ENCODE measurements around the gene ATE1. TPM values are rescaled to one million over a fixed set of nuclear protein-coding genes. Genes with fewer than 3 reads are reported as not detected.

The ATE1 gene
- total RNA-seq, 1 experiment from 2014 or later, result 39.2 TPM

DNA sequence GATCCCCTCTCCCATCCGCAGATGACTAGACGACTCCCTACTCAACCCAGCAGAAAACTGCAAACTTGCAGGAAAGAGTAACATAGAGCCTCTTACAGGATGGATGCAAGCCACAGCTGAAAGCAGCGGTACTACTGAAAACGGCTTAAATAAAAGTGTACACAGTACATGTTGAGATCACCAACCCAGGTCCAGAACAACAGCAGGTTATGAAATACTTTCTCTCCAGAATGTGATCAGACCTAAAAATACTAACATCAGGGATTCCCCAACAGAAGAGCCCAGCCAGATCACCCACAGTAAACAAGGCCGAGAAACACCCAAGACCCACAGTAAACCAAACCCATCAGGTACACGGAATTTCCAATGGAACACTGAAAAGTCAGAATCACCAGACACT, 13.2 kb downstream of the ATE1 start:
- Histone ChIP-seq H3K4me1 (ENCODE audit: control insufficient read depth in 1 of 2, insufficient read depth in 2 of 2, low read length in 2 of 2) (peaks cover 0 to 12% of the 10 kb centered on the region in 2 experiments; a peak in 1 of 4 replicates), H4K20me1 (ENCODE audit: insufficient read depth) (no peaks in the 10 kb centered on the region), H3K36me3 (ENCODE audit: control insufficient read depth in 1 of 2, insufficient read depth in 2 of 2, low read length in 2 of 2) (peaks cover 6 to 10% of the 10 kb centered on the region in 2 experiments; a peak in 3 of 4 replicates), H3K79me2 (ENCODE audit: insufficient read depth, low read length) (peaks cover 8% of the 10 kb centered on the region; the same call in 1 of the 2 replicates), H2AFZ (ENCODE audit: low read depth, low read length, poor library complexity, severe bottlenecking) (no peak overlapping the region), H3K9me3 (ENCODE audit: control insufficient read depth in 1 of 2, insufficient read depth in 1 of 2, low read depth in 1 of 2, low read length in 2 of 2) (no peaks in the 10 kb centered on the region), H3K27me3 (ENCODE audit: insufficient read depth, low read length) (no peaks in the 10 kb centered on the region), H3K4me2 (ENCODE audit: low read length) (no peak overlapping the region), H3K27ac (ENCODE audit: low read depth, low read length) (no peak overlapping the region), H3K4me3 (replicated peaks in 1 of 2; ENCODE audit: low read depth in 1 of 2, low read length in 2 of 2) (no peak overlapping the region), H3K9ac (ENCODE audit: low read length) (no peak overlapping the region), H3K9me2 (ENCODE audit: insufficient read depth) (no peaks in the 10 kb centered on the region)
- TF ChIP-seq POLR2A (IDR thresholded peaks at IDR 0.05; ENCODE audit: borderline replicate concordance, extremely low read depth, insufficient read depth, insufficient read length) (no peak), YY1 (IDR thresholded peaks at IDR 0.05; ENCODE audit: extremely low read depth, insufficient replicate concordance, low read depth, low read length) (no peak), REST (IDR thresholded peaks at IDR 0.05; ENCODE audit: low read depth) (no peak)
- ATAC-seq (no peak), DNase-seq (ENCODE audit: low read depth, low spot score) (no peak)
- CTCF ChIA-PET, result interaction anchor here (2.1 kb wide), 1 partner anchor 14 kb away, joined by 6 read pairs; no protein-coding TSS in a partner anchor
- RAD21 ChIA-PET (ENCODE audit: low non-redundant PET in 1 of 2, low total read pairs in 2 of 2, uncharacterized antibody in 2 of 2, unreplicated experiment in 2 of 2), result no interaction called here
- POLR2A ChIA-PET, result no interaction called here
- intact Hi-C loops (cut with micrococcal nuclease), result no loop called here
- BruUV-seq (replicated peaks), result no TSS peak

DNA sequence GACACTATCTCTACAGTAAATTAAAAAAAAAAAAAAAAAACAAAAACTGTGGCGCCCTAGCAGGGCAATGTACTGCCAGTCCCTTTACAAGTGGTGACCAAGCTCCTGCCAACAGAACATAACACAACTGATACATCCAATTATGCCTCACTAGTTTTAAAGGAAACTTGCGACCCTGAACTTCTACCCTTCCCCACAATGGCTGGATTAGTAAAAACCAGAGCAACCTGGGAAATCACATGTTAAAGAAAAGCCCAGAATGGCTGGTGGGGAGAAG, 16.5 kb downstream of the ATE1 start:
- intact Hi-C loops (cut with micrococcal nuclease), result no loop called here
- TF ChIP-seq SIN3A (IDR thresholded peaks at IDR 0.05; ENCODE audit: low read depth) (no peak), EZH2phosphoT487 (IDR thresholded peaks at IDR 0.05; ENCODE audit: borderline replicate concordance) (no peak), YY1 (IDR thresholded peaks at IDR 0.05; ENCODE audit: extremely low read depth, insufficient replicate concordance, low read depth, low read length) (no peak), ATF3 (IDR thresholded peaks at IDR 0.05) (no peak), EGR1 (IDR thresholded peaks at IDR 0.05; ENCODE audit: low read depth) (no peak), REST (IDR thresholded peaks at IDR 0.05; ENCODE audit: low read depth) (no peak), MAX (IDR thresholded peaks at IDR 0.05) (no peak)
- H2AFZ ChIP-seq (ENCODE audit: low read depth, low read length, poor library complexity, severe bottlenecking), result no peak overlapping the region
- ChIA-PET CTCF (interaction anchor here (1.0 kb wide), 1 partner anchor 10 kb away, joined by 7 read pairs; no protein-coding TSS in a partner anchor), POLR2A (no interaction called here), RAD21 (ENCODE audit: low non-redundant PET in 1 of 2, low total read pairs in 2 of 2, uncharacterized antibody in 2 of 2, unreplicated experiment in 2 of 2) (no interaction called here)
- H3K9me3 ChIP-seq (ENCODE audit: control insufficient read depth in 1 of 2, insufficient read depth in 1 of 2, low read depth in 1 of 2, low read length in 2 of 2), result no peaks in the 10 kb centered on the region
- H3K9me2 ChIP-seq (ENCODE audit: insufficient read depth), result no peaks in the 10 kb centered on the region
- H3K4me3 ChIP-seq (replicated peaks in 1 of 2; ENCODE audit: low read depth in 1 of 2, low read length in 2 of 2), result no peak overlapping the region
- no TSS peak for BruUV-seq (replicated peaks)
- peaks cover 7% of the 10 kb centered on the region in 2 experiments; a peak in 3 of 4 replicates for H3K36me3 ChIP-seq (ENCODE audit: control insufficient read depth in 1 of 2, insufficient read depth in 2 of 2, low read length in 2 of 2)
- peaks cover 0 to 11% of the 10 kb centered on the region in 2 experiments; a peak in 1 of 4 replicates for H3K4me1 ChIP-seq (ENCODE audit: control insufficient read depth in 1 of 2, insufficient read depth in 2 of 2, low read length in 2 of 2)
- no peak overlapping the region for H3K9ac ChIP-seq (ENCODE audit: low read length)
- no peaks in the 10 kb centered on the region for H3K27me3 ChIP-seq (ENCODE audit: insufficient read depth, low read length)
- no peaks in the 10 kb centered on the region for H4K20me1 ChIP-seq (ENCODE audit: insufficient read depth)
- no peak for DNase-seq (ENCODE audit: low read depth, low spot score)
- no peak for ATAC-seq
- H3K4me2 ChIP-seq (ENCODE audit: low read length), result no peak overlapping the region
- peaks cover 8% of the 10 kb centered on the region; the same call in 1 of the 2 replicates for H3K79me2 ChIP-seq (ENCODE audit: insufficient read depth, low read length)
- H3K27ac ChIP-seq (ENCODE audit: low read depth, low read length), result no peak overlapping the region

Measured in HCT116 (cell line).